Measurements from ENCODE around the gene ZFY.

DNA sequence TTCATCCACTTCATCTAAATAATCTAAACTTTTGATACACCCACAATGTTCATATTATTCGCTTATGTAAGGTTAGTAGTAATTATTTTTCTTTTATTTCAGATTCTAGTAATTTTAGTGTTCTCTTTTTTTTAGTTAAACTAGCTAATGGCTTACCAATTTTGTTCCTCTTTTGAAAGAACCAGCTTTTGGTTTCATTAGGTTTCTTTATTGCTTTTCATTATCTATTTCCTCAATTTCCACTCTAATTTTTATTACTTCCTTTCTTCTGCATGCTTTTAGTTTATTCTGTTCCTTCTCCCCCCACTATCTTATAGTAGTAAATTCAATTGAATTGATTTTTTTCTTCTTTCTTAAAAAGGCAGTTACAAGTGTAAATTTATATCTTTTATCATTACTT is 90.2 kb downstream of the ZFY start:
- TF ChIP-seq POLR2A (IDR thresholded peaks at IDR 0.05; ENCODE audit: extremely low read depth, insufficient read length) (no peak), CTCF (IDR thresholded peaks at IDR 0.05; ENCODE audit: low read depth, low read length) (no peak)
- TF ChIP-seq, protein P1, sequence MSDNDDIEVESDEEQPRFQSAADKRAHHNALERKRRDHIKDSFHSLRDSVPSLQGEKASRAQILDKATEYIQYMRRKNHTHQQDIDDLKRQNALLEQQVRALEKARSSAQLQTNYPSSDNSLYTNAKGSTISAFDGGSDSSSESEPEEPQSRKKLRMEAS (IDR thresholded peaks at IDR 0.05; ENCODE audit: low read depth, low read length) = no peak

All from NB4 (cell line).